Chondrocyte (in vitro differentiated cells): ENCODE data around the gene LAMA1. TPM values are rescaled to one million over a fixed set of nuclear protein-coding genes. Genes with fewer than 3 reads are reported as not detected.
A peak's percentile ranks its signal among the peaks of the same experiment; 100 is the strongest.

Experiments
- DNase-seq: peaks from one replicate; pipeline ENCODE4 v3.0.0; 2021; ENCODE audit warnings: mixed read lengths, low spot score
- H3K27ac Mint-ChIP-seq: one replicate; pipeline ENCODE4 v1.8.0; 2021; ENCODE audit warnings: mild to moderate bottlenecking, moderate library complexity, mixed read lengths; ENCODE audit not compliant: unreplicated experiment
- H3K27me3 Mint-ChIP-seq: 2 replicates; pipeline ENCODE4 v1.8.0; 2021; ENCODE audit warnings: low read depth, mixed read lengths
- H3K36me3 Mint-ChIP-seq: 2 replicates; pipeline ENCODE4 v1.8.0; 2021; ENCODE audit warnings: low read depth, mixed read lengths
- H3K4me1 Mint-ChIP-seq: 2 replicates; pipeline ENCODE4 v1.8.0; 2021; ENCODE audit warnings: low read depth, mild to moderate bottlenecking, mixed read lengths
- H3K4me3 Mint-ChIP-seq: one replicate; pipeline ENCODE4 v1.8.0; 2021; ENCODE audit warnings: mild to moderate bottlenecking, moderate library complexity, mixed read lengths; ENCODE audit not compliant: unreplicated experiment
- H3K9me3 Mint-ChIP-seq: 2 replicates; pipeline ENCODE4 v1.8.0; 2021; ENCODE audit warnings: low read depth, mixed read lengths
- CTCF ChIP-seq: fragments of 200-600 bp; sonication (generic); IDR thresholded peaks from 2 replicates; pipeline ENCODE4 v1.5.0; 2021; ENCODE audit warnings: antibody characterized with exemption, mild to moderate bottlenecking, moderate library complexity
- total RNA-seq: library from RNA; stranded (reverse); gene quantifications from 3 replicates; pipeline ENCODE4 v1.2.1, GENCODE V29; 2021

Gene LAMA1
- total RNA-seq, 1 donor from 2014 or later: 2.3 TPM

DNA sequence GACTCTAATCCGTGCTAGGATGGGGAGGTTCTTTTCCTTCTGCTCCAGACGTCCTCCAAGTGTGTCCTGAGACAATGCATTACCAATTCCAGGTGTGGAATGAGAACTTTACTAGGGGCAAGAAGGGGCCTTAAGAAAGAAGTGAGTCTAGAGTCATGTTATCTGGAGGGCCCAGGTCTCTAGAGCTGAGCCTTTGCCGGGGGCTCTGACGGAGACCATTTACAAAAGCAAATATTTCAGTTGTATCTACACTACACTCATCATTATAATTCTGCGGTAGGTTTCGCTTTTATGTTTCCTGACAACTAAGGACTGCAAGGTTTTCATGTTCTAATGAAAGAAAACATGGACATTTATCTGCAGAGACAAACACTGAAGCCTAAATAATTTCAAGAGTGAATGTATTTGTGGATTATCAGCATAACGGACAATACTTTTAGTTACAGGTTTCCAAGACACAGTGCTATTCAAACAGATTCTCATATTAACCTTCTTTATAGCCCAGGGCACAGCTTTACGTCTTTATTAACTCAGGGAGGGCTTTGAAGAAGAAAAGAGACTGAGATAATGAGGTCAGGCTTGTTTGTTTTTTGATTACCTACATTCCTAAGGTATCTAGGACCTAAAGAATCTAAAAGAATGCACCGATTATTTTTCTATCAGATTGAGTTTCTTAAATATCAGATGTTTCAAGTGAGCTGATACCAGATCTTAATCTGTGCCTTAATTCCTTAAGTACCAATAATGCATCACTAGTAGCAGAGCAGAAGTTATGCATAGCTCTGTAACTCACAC, 15.0 kb upstream of the LAMA1 start:
- H3K9me3 Mint-ChIP-seq: no peaks in the 10 kb centered on the region
- H3K4me3 Mint-ChIP-seq: no peak overlapping the region
- no peak overlapping the region for H3K27ac Mint-ChIP-seq
- H3K27me3 Mint-ChIP-seq: peaks cover 7% of the 10 kb centered on the region
- H3K36me3 Mint-ChIP-seq: no peaks in the 10 kb centered on the region
- no peak for DNase-seq
- H3K4me1 Mint-ChIP-seq: peaks cover 8% of the 10 kb centered on the region
- TF ChIP-seq CTCF: no peak

DNA sequence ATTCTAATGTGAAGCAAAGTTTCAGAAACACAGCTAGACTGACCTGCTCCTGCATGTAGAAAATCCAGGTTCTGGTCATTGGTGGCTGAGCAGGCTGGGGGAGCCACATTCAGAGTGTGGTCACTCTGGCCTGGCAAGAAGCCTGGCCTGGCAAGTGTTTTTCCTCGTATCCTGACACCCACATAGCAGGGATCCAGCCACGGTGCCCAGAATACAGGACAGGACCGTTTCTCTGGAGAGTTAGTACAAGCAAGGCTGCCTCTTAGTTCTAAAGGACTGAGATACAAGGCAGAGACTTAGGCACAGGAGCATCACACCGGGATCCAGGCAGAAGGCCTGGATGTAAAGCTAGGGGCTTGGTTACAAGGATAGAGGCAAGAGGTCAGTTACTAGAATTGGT, 4.8 kb upstream of the LAMA1 start:
- Mint-ChIP-seq H3K27ac (no peak overlapping the region), H3K27me3 (peaks cover 25% of the 10 kb centered on the region), H3K4me3 (no peak overlapping the region), H3K9me3 (no peaks in the 10 kb centered on the region), H3K4me1 (no peaks in the 10 kb centered on the region), H3K36me3 (no peaks in the 10 kb centered on the region)
- TF ChIP-seq CTCF: no peak
- DNase-seq: no peak

DNA sequence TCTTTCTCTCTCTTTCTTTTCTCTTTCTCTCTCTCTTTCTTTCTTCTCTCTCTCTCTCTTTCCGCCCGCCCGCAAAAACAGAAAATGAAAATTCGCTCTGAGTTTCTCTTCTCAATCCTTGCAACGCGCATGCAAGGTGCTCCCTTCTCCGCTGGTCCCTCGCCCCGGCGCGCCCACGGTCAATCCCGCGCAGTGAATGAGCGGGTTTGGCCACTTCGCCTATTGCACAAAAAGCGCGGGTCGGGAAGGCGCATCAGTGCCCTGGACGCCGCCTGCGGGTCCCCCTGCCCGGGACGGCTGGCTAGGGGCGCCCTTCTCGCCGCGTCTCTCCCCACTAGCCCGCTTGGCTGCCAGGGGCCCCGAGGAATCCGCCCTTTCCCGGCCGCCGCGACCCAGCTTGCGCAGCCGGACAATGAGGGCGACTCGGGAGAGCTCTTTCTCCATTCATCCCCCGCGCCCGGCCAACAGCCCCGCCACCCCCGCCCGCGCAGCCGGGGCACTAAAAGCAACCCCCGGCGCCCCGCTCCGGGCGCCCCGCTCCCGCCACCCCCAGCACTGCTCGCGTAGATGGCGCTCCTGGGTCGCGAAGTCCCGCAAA, 706 bp downstream of the LAMA1 start:
- Mint-ChIP-seq H3K27ac (no peak overlapping the region), H3K4me3 (peak overlapping the region; percentile 76), H3K9me3 (peaks cover 8% of the 10 kb centered on the region), H3K27me3 (peaks cover 20% of the 10 kb centered on the region), H3K36me3 (peaks cover 6% of the 10 kb centered on the region), H3K4me1 (peaks cover 9% of the 10 kb centered on the region)
- TF ChIP-seq CTCF: no peak
- no peak for DNase-seq

DNA sequence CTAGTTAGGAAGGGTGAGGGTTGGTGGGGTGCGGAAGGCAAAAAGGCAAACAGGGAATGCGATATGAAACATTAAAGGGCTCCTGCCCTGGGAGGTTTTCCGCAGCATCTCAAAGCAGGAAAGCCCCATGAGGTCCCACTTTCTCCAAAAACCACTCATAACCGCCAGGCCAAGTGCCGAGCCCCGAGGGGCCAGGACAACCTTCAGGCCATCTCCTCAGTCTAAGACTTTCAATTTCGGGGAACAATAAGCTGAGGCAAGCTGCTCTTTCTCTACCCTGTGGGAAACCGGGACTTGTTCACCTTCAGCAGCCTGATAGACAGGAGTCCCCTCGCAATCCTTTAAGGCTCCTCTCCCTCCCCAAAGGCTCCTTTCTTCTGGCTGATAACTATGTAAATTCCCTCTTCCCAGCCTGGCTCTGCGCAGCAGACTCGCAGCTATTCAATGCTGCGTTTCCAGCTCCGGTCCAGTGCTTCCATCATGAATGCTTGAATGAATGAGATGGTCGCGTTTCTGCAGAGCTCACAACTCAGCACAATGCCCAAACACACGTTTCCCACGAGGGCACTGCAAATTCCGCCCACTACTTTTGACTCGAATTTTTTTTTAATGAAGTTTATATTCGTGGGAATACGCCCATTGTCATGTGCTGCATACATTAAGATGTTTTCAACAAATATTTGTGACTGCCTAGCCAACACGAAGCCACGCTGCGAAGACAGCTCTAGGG, 1.4 kb downstream of the LAMA1 start:
- Mint-ChIP-seq H3K9me3 (peaks cover 8% of the 10 kb centered on the region), H3K27ac (no peak overlapping the region), H3K4me1 (peaks cover 9% of the 10 kb centered on the region), H3K4me3 (peak overlapping the region; percentile 76), H3K27me3 (peaks cover 21% of the 10 kb centered on the region), H3K36me3 (peaks cover 6% of the 10 kb centered on the region)
- TF ChIP-seq CTCF: no peak
- DNase-seq: no peak

DNA sequence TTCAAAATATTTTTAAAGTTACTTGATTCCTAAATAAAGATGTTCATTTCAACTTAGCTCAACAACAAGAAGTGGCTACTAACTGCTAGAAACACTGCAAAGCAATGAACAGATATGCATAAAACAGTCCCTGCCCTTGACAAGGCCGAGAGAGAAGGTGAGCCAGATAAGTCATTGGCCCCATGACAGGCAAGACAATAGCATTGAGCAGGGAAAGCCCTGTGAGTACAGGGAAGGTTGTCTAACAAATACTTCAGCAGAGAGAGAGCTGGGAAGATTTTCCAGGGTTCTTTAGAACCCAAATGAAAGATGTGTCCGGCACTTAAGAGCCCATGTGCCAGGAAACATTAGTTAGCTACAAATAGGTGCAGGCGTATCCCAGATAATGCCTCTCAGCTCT, 4.7 kb downstream of the LAMA1 start:
- H3K4me3 Mint-ChIP-seq: no peak overlapping the region

More for the DNA sequence above, 4.7 kb downstream of the LAMA1 start:
- Mint-ChIP-seq H3K9me3 (peaks cover 8% of the 10 kb centered on the region), H3K27ac (no peak overlapping the region), H3K36me3 (peaks cover 6% of the 10 kb centered on the region), H3K4me1 (peaks cover 9% of the 10 kb centered on the region), H3K27me3 (peaks cover 31% of the 10 kb centered on the region)
- no peak for TF ChIP-seq CTCF
- DNase-seq: no peak
